GM19239 (cell line): ENCODE measurements around the gene HAGHL.
"Not testable (repeated sequence)": the region's sequence is repeated elsewhere in the genome, so short reads cannot be mapped to it uniquely, and the experiment has no call there.

Source experiments
- DNase-seq: peaks from one replicate; pipeline ENCODE4 v3.0.0; 2011; ENCODE audit warnings: low spot score; ENCODE audit not compliant: insufficient read length
- FAIRE-seq: peaks from 2 replicates; lab custom pipeline; 2011; peaks lifted over from hg19 to GRCh38; lab: Jason Lieb, UNC

HAGHL gene

GRCh38 chr16:766008-766819, 39.3 kb downstream of the HAGHL start:
- DNase-seq (no peak), FAIRE-seq (no peak)

DNA sequence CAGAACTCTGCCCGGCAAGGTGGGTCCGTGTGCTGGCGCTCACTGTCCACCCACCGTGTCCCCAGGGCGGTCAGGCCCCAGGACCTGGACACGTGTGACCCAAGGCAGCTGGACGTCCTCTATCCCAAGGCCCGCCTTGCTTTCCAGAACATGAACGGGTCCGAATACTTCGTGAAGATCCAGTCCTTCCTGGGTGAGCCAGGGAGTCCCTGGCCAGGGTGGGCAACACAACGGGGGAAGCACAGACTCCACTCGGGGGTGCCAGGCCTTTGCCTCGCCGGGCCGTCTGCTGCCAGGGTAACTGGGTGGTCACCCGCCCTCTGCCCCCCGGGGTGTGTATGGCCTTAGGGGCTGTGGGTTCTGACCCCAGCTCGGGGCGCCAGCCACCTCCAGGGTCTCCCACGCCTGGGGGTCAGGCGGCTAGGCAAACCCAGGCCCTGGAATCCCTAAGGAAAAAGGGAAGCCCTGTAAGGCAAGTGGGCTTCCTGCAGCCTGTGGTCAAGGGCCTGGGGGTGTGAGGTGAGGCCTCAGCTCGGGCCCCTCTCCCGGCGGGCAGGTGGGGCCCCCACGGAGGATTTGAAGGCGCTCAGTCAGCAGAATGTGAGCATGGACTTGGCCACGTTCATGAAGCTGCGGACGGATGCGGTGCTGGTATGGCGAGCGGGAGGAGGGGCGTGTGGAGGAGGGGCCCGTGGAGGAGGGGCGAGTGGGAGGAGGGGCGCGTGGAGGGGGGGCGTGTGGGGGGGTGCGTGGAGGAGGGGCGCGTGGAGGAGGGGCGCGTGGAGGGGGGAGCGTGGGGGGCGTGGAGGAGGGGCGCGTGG, 40.1 kb downstream of the HAGHL start:
- DNase-seq = no peak
- no peak for FAIRE-seq

DNA sequence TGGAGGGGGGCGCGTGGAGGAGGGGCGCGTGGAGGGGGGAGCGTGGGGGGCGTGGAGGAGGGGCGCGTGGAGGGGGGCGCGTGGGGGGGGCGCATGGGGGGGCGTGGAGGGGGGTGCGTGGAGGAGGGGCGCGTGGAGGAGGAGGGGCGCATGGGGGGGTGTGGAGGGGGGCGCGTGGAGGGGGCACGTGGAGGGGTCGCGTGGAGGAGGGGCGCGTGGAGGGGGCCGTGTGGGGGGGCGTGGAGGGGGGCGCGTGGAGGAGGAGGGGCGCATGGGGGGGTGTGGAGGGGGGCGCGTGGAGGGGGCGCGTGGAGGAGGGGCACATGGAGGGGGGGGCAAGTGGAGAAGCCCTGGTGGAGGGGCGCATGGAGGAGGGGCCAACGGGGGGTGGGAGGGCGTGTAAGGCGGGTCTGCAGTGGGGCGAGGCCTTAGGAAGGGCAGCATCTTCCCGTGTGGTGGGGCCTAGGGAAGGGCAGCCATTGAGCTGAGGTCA, 40.9 kb downstream of the HAGHL start:
- DNase-seq = no peak
- FAIRE-seq = no peak

DNA sequence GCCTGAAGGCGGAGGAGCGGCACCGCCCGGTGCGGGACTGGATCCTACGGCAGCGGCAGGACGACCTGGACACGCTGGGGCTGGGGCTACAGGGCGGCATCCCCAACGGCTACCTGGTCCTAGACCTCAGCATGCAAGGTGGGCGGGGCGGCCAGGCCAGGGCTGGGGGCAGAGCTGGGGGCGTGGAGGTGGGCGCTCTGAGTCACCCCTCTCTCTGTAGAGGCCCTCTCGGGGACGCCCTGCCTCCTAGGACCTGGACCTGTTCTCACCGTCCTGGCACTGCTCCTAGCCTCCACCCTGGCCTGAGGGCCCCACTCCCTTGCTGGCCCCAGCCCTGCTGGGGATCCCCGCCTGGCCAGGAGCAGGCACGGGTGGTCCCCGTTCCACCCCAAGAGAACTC, 41.5 kb downstream of the HAGHL start:
- no peak for FAIRE-seq
- DNase-seq = no peak

DNA sequence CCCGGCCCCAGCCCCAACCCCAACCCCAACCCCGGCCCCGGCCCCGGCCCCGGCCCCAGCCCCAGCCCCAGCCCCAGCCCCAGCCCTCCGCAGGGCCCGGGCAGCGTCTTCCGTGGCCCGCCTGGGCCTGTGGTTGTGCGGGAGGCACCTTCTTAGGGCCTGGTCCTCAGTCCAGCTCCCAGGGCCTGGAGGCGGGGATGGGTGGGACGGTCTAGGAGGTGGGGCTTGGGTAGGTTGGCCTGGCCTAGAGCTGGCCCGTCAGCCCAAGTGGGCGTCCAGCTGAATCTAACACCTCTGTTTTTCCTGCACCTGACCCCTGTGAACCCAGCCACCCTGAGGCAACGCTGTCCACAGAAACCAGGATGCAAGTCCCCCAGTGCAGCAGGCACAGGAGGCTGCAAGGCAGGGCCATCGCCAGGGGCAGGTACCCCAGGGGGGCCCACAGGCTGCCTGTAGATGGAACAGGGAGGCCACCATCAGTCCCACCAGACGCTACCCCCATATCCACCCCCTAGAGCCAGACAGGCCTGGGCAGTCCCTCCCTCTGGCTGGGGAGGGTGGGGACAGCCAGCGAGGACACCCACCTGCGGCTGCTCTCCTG, 42.4 kb downstream of the HAGHL start:
- DNase-seq = no peak
- no peak for FAIRE-seq

DNA sequence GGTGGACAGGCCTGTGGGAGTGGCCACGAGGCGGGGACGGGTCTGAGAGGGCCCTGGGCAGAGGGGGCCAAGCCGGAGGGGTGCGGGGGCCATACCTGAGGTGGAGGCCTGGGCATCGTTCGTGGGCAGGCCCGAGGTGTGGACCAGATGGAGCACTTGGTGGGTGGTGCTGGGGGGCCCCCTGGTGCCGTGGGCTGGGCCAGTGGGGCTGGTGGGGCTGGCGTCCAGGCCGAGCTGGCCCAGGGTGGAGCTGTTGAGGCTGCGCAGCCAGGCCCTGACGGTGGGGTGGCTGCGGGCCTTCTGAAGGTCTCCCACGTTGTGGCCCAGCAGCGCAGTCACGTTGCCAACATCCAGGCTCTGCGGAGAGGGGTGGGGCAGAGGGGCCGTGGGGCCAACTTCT, 43.0 kb downstream of the HAGHL start:
- FAIRE-seq (no peak), DNase-seq (no peak)

- no peak for DNase-seq
- FAIRE-seq = no peak
These were observed 43.5 kb downstream of the HAGHL start for GRCh38 chr16:770411-770810.

DNA sequence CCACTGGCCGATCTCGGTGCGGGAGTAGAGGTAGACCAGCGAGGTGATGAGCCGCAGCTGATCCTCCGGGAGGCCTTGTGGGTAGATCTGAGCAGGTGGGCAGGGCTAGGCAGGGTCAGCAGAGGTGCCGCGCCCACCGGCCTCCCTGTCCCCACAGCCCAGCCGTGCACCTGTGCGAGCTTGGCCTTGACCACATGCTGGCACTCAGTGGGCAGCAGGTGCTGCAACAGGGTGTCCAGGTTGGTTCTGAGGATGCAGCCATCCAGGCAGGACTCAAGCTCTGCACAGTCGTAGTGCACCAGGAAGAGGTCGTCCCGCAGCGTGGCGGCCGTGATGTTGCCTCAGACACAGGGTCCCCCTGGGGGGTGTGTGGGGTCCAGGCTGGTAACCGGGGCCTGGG, 46.1 kb downstream of the HAGHL start:
- FAIRE-seq = no peak
- no peak for DNase-seq

GRCh38 chr16:774086-775001, 47.4 kb downstream of the HAGHL start:
- no peak for DNase-seq

DNA sequence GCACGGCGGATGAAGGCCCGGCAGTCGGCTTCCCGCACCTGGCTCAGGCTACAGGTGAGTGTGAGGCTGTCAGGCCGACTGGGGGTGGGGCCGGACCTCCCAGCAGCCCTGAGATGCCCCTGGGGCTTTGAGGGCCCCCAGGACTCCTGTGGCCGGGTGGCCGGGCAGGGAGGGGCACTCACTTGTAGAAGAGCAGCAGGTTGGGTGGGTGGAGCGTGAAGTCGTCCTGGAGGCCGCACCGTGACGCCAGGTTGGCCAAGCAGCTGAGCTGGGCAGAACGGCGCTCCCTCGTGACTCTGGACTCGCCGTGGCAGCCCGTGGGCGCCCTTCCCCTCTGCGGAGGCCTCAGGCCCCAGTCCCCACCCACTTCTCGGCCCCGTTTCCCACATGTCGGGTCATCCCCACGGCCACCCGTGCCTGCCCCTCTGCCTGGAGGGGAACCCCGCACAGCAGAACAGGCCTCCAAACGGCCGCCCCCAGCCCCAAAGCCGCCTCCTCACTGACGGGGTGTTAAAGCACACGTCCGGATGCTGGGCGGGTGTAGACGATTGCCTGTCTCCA, 48.4 kb downstream of the HAGHL start:
- FAIRE-seq (no peak), DNase-seq (no peak)

More at GRCh38 chr16:774086-775001, 47.4 kb downstream of the HAGHL start:
- FAIRE-seq = no peak

GRCh38 chr16:776298-776697, 49.4 kb downstream of the HAGHL start:
- not testable (repeated sequence) for FAIRE-seq, DNase-seq

DNA sequence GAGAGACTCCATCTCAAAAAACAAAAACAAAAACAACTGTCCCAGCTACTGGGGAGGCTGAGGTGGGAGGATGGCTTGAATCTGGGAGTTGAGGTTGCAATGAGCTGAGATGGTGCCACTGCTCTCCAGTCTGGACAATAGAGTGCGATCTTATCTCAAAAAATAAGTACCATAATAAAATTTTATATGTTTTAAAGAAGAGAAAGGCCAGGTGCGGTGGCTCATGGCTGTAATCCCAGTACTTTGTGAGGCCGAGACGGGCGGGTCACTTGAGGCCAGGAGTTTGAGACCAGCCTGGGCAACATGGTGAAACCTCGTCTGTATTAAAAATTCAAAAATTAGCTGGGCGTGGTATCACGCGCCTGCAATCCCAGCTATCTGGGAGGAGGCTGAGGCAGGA, 49.9 kb downstream of the HAGHL start:
- DNase-seq = no peak
- no peak for FAIRE-seq

- DNase-seq (no peak), FAIRE-seq (no peak)
These were observed 50.9 kb downstream of the HAGHL start for GRCh38 chr16:777826-778225.

DNA sequence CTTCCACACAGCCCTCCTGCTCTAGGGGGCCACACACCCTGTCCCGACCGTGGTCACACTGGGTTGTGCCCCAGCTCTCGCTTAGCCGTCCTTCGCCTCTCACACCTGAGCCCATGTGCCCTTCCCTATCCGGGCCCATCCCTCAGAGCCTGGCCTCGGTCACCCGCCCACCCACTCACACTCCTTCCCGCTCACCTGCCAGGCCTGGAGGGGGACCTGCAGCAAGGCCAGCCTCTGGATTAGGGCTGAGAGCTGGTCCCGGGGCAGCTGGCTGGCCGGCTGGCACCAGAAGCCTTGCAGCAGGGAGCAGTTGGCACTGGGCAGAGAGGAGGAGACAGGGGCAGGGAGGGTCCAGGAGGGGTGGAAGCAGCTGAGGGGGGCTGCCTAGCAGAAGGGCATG, 51.5 kb downstream of the HAGHL start:
- DNase-seq (no peak), FAIRE-seq (no peak)

DNA sequence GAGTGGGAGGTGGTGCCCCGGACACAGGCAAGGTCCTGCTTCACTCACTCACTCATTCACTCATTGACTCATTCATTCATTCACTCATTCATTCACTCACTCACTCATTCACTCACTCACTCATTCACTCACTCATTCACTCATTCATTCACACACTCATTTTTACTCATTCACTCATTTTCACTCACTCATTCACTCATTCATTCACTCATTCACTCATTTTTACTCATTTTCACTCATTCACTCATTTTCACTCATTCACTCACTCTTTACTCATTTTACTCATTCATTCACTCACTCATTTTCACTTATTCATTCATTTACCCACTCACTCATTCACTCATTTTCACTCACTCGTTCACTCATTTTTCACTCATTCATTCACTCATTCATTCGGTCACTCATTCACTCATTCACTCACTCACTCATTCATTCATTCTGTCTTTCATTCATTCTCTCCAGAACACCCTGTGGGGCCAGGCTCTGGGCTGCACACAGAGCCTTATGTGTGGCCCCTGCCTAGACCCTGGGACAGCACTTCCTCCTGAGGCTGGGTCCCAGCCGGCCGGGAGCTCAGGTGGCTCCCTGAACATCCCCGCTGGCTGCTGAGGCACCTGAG, 52.1 kb downstream of the HAGHL start:
- no peak for DNase-seq

More for the DNA sequence above, 52.1 kb downstream of the HAGHL start:
- FAIRE-seq = no peak
